HG03159 (cell line): ENCODE measurements around the gene IFI30.

Source experiments
- ATAC-seq: cut with Tn5 transposase; IDR thresholded peaks from one replicate; pipeline ENCODE4 v1.9.1; 2021; ENCODE audit warnings: mild to moderate bottlenecking, moderate library complexity; ENCODE audit not compliant: unreplicated experiment

IFI30 gene

GRCh38 chr19:18223860-18224524 lies 50.4 kb downstream of the IFI30 start:
- no peak for ATAC-seq

- peak; percentile 87 for ATAC-seq
These were observed 51.1 kb downstream of the IFI30 start for GRCh38 chr19:18224525-18225354.

- no peak for ATAC-seq
These were observed 51.7 kb downstream of the IFI30 start for GRCh38 chr19:18225355-18225701.

GRCh38 chr19:18225702-18226468 lies 52.3 kb downstream of the IFI30 start, which contains the start of gene PDE4C:
TSS of gene PDE4C (minus strand) at chr19:18226438. CDS start at chr19:18226415, 23 bp downstream.
- ATAC-seq = no peak

GRCh38 chr19:18226956-18227780 lies 53.6 kb downstream of the IFI30 start:
- no peak for ATAC-seq
